HG03095 (cell line): ENCODE measurements around the gene SP5.
"Not testable (repeated sequence)": the region's sequence is repeated elsewhere in the genome, so short reads cannot be mapped to it uniquely, and the experiment has no call there.

Experiments used
- ATAC-seq: cut with Tn5 transposase; IDR thresholded peaks from one replicate; pipeline ENCODE4 v1.9.1; 2021; ENCODE audit warnings: moderate library complexity; ENCODE audit not compliant: unreplicated experiment

The SP5 gene

GRCh38 chr2:170715062-170715931 lies at the start of gene SP5:
TSS of gene SP5 (plus strand) at chr2:170715337. CDS start at chr2:170715513, 176 bp downstream.
- ATAC-seq, result no peak

GRCh38 chr2:170665743-170666142 lies 49.4 kb upstream of the SP5 start:
- no peak for ATAC-seq

- no peak for ATAC-seq
Measured at GRCh38 chr2:170669909-170670308, 45.2 kb upstream of the SP5 start.

GRCh38 chr2:170670651-170671050 lies 44.5 kb upstream of the SP5 start:
- no peak for ATAC-seq

GRCh38 chr2:170671079-170671478 lies 44.1 kb upstream of the SP5 start:
- ATAC-seq, result no peak

- ATAC-seq, result not testable (repeated sequence)
Measured at GRCh38 chr2:170674282-170674681, 40.9 kb upstream of the SP5 start.

- no peak for ATAC-seq
Measured at GRCh38 chr2:170675701-170676100, 39.4 kb upstream of the SP5 start.

- no peak for ATAC-seq
Measured at GRCh38 chr2:170679607-170680079, 35.5 kb upstream of the SP5 start.

GRCh38 chr2:170680172-170680941 lies 34.8 kb upstream of the SP5 start:
- ATAC-seq, result peak; percentile 95

GRCh38 chr2:170681311-170681710 lies 33.8 kb upstream of the SP5 start:
- ATAC-seq, result no peak

- ATAC-seq, result no peak
Measured at GRCh38 chr2:170685591-170685990, 29.5 kb upstream of the SP5 start.

GRCh38 chr2:170689481-170689880 lies 25.7 kb upstream of the SP5 start:
- no peak for ATAC-seq

- no peak for ATAC-seq
Measured at GRCh38 chr2:170690640-170691039, 24.5 kb upstream of the SP5 start.

- ATAC-seq, result no peak
Measured at GRCh38 chr2:170694316-170694715, 20.8 kb upstream of the SP5 start.

- ATAC-seq, result no peak
Measured at GRCh38 chr2:170695521-170696410, 19.4 kb upstream of the SP5 start.

GRCh38 chr2:170696948-170697347 lies 18.2 kb upstream of the SP5 start:
- ATAC-seq, result no peak

- ATAC-seq, result no peak
Measured at GRCh38 chr2:170701011-170701410, 14.1 kb upstream of the SP5 start.

- no peak for ATAC-seq
Measured at GRCh38 chr2:170703776-170704476, 11.2 kb upstream of the SP5 start.

GRCh38 chr2:170707821-170708795 lies 7.0 kb upstream of the SP5 start:
- no peak for ATAC-seq
